Jurkat, Clone E6-1 (cell line): ENCODE data around the gene SH2B3.

Experiments
- DNase-seq: peaks from one replicate; pipeline ENCODE4 v3.0.0-alpha.2; 2011; ENCODE audit warnings: low read depth, low spot score
- H3K4me3 ChIP-seq: 2 replicates; pipeline ENCODE4 v1.5.1; 2011; ENCODE audit warnings: mild to moderate bottlenecking, low read length, control low read depth, moderate library complexity

SH2B3 gene

GRCh38 chr12:111406474-111407376, 1.0 kb downstream of the SH2B3 start:
- H3K4me3 ChIP-seq: peak overlapping the region; percentile 90
- DNase-seq: no peak

- peak overlapping the region; percentile 90 for H3K4me3 ChIP-seq
- DNase-seq: no peak
Observed at GRCh38 chr12:111407377-111408115, 1.8 kb downstream of the SH2B3 start.

GRCh38 chr12:111408116-111408440, 2.4 kb downstream of the SH2B3 start:
- no peak overlapping the region for H3K4me3 ChIP-seq
- no peak for DNase-seq

DNA sequence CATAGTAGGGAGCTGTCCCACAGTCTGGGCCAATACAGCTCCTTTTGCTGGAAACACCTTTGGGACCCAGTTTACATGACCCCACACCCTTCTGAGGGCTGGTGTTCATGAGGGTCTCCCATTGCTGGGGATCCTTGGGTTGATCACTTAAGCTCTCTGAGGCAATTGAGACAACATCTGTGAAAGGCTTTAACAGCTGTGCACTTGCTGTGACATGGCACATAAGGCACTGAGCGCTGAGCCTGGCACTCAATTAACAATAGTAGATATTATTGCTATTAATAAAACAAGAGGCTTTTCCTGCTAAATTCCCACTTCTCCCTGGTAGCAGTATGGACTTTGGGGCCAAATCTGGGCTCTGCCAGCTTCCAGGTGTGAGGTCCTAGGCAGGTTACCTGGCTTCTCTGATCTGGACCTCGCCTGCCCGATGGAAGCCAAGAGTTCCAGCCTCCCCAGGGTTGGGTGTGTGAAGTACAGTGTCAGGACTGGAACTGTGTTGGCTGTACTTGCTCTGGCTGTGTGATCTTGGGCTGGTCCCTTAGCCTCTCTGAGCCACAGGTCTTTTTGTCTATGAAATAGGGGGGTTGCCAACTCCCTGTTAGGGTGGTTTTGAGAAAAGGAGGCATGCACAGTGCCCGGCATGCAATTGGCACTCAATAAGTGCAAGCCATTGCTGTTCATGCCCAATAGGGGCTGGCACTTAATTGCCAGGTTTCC, 3.1 kb downstream of the SH2B3 start:
- H3K4me3 ChIP-seq: no peak overlapping the region
- no peak for DNase-seq

GRCh38 chr12:111409403-111409779, 3.7 kb downstream of the SH2B3 start:
- no peak overlapping the region for H3K4me3 ChIP-seq
- DNase-seq: no peak

DNA sequence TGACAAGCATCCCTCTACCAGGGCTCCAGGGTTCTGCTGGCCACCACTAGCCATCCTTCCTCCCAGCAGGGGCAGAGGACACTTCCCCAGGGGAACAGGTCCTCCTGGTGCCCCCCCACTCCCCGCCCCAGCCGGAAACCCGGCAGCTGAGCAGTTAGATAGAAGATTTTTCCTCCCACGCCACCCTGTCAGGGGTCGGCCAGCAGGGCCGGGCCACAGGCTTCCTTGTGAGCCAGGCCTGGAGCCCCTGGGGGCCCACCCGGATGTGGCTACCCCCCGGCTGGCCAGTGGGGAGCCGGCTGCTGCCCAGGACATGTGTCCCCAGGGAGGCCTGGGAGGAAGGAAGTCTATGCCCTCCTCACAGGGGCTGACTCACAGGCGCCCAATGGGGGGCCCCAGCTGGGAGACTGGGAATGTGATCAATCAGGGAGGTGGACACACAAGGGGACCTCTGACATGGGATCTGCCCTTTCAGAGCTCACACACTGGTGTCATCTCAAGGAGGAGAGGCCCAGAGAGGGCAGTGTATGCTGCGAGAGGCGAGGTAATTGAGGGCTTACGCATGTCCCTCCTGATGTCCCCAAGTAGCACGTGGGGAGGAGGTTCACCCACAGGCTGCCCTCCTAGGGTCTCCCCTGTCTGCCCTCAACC, 4.2 kb downstream of the SH2B3 start:
- DNase-seq: no peak
- H3K4me3 ChIP-seq: no peak overlapping the region

DNA sequence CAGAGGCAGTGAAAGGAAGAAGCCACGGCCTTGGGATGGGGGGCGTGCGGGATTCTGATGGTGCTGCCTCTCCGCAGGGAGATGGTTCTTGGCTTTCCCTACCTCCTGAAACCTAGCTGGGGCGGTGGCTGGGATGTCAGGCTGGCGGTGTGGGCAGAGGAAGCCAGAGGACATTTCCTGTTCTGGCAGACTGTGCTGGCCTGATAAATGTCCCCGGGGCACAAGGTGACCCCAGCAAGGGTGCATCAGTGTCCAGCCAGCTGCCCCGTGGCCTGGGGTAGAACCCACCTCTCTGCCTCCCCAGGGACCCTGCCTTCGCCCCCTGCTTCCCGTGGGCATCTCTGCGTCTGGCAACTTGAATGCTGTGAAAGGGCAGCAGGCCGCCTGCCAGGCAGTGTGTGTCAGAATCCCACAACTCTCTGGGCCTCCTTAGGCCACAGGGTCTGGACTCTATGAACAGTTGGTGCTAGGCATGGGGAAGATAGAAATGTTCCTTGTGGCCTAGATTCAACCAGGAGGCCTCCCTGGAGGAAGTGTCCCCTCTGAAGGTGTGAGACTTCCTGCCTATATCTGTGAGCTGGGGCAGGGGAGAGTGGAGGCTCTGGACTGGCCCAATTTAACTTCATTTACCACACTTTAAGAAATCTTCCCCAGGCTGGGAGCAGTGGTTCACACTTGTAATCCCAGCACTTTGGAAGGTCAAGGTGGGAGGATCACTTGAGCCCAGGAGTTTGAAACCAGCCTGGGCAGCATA, 4.9 kb downstream of the SH2B3 start:
- no peak for DNase-seq
- H3K4me3 ChIP-seq: no peak overlapping the region

GRCh38 chr12:111411185-111411764, 5.6 kb downstream of the SH2B3 start:
- no peak for DNase-seq
- no peak overlapping the region for H3K4me3 ChIP-seq

DNA sequence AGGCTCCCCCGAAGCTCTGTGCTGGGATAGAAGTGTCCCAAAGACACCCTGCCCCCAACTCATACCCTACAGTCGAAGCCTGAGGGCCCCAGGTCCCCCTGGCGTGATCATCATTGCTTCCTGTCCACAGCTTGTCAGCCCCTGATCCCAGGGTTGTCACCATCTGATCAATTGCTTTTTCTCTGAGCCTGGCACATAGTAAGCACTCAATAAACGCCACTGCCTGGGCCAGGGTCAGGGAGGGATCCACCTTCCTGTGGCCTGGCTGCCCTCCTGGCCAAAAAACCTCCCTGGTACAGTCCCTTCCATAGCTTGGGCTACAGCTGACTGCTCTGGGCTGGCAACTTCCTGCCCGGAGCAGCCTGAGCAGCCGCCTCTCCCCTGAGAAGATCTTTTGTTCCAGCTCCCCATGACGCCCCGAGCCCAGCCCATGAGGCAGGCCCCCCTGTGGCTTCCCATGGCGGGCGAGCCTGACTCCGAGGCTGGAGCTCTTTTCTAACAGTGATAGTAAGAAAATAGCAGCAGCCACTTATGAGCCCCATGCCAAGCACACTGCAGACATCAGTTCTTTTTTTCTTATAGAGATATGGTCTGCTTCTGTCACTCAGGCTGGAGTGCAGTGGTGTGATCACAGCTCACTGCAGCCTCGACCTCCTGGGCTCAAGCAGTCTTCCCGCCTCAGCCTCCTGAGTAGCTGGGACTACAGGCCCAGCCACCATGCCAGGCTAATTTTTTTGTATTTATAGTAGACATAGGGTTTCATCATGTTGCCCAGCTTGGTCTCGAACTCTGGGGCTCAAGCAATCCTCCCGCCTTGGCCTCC, 6.5 kb downstream of the SH2B3 start:
- H3K4me3 ChIP-seq: no peak overlapping the region

GRCh38 chr12:111412830-111413441, 7.2 kb downstream of the SH2B3 start:
- DNase-seq: no peak
- H3K4me3 ChIP-seq: no peak overlapping the region

More for the DNA sequence above, 6.5 kb downstream of the SH2B3 start:
- no peak for DNase-seq

- DNase-seq: no peak
- no peak overlapping the region for H3K4me3 ChIP-seq
Observed at GRCh38 chr12:111413442-111414086, 7.8 kb downstream of the SH2B3 start.

- no peak overlapping the region for H3K4me3 ChIP-seq
- DNase-seq: no peak
Observed at GRCh38 chr12:111414711-111415252, 9.1 kb downstream of the SH2B3 start.

GRCh38 chr12:111417290-111417689, 11.6 kb downstream of the SH2B3 start:
- no peak for DNase-seq
- H3K4me3 ChIP-seq: no peak overlapping the region

- H3K4me3 ChIP-seq: no peak overlapping the region
- no peak for DNase-seq
Observed at GRCh38 chr12:111417784-111418593, 12.3 kb downstream of the SH2B3 start.

DNA sequence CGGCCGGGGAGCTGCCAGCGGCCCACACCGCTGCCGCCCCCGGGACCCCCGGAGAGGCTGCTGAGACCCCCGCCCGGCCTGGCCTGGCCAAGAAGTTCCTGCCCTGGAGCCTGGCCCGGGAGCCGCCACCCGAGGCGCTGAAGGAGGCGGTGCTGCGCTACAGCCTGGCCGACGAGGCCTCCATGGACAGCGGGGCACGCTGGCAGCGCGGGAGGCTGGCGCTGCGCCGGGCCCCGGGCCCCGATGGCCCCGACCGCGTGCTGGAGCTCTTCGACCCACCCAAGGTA, 12.8 kb downstream of the SH2B3 start:
- H3K4me3 ChIP-seq: no peak overlapping the region
- DNase-seq: no peak

DNA sequence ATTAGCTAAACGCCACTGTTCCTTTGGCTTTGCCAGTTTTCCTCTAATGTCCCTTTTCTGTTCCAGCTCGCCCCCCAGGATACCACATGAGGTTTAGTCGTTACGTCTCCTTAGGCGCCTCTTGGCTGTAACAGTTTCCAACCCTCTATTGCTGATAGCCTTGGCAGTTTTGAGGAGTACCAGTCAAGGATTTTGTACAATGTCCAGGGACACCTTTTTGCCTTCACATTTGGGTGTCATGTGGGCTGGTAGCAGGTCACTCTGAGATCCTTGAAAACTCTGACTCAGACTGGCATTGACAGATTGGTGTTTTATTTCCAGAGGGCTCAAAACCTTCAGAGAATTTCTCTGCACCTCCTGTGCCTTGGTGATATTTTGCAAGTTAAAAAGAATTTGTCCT, 14.1 kb downstream of the SH2B3 start:
- no peak overlapping the region for H3K4me3 ChIP-seq
- DNase-seq: no peak
